SK-N-SH (cell line): Measurements from ENCODE around the gene POU2F3. TPM values are rescaled to one million over a fixed set of nuclear protein-coding genes. Genes with fewer than 3 reads are reported as not detected.

Source experiments
- CTCF ChIA-PET: fragments of 300-600, 350-600 bp; formaldehyde crosslinking; extraction: SDS; loops from one replicate; lab custom pipeline; 2021; lab: Yijun Ruan, JAX
- POLR2A ChIA-PET: fragments of 350-600 bp; sonication (Branson Sonifier 250); formaldehyde crosslinking; extraction: SDS; loops from one replicate; lab custom pipeline; 2020; ENCODE audit warnings: antibody characterized with exemption, inconsistent platforms; lab: Yijun Ruan, JAX
- DNase-seq: peaks from one replicate; pipeline ENCODE4 v3.0.0; 2012
- H2AFZ ChIP-seq: fragments of 200-600 bp; sonication (generic); 2 replicates; pipeline ENCODE4 v1.8.1; 2016; ENCODE audit warnings: antibody characterized with exemption, mild to moderate bottlenecking, low read depth
- H3F3A ChIP-seq: fragments of 200-600 bp; sonication (generic); replicated peaks from 2 replicates; pipeline ENCODE3; 2016; ENCODE audit warnings: antibody characterized with exemption, mild to moderate bottlenecking; ENCODE audit not compliant: insufficient read depth
- H3K27ac ChIP-seq, 2 experiments: fragments of 200-500 bp in 1 of 2; fragments of 200-600 bp in 1 of 2; sonication (Bioruptor generic) in 1 of 2; sonication (generic), shearing (Covaris generic) in 1 of 2; 2 replicates each; pipeline versions ENCODE4 v1.5.1 to v1.6.1; 2014 to 2016; ENCODE audit warnings: low read depth in 2 of 2, inconsistent platforms in 1 of 2, low read length in 1 of 2, mild to moderate bottlenecking in 1 of 2, mixed read lengths in 1 of 2
- H3K27me3 ChIP-seq: fragments of 200-600 bp; sonication (generic), shearing (Covaris generic); 2 replicates; pipeline ENCODE4 v1.6.1; 2016; ENCODE audit warnings: mixed run types; ENCODE audit not compliant: insufficient read depth
- H3K36me3 ChIP-seq, 2 experiments: fragments of 200-500 bp in 1 of 2; fragments of 200-600 bp in 1 of 2; sonication (Bioruptor generic) in 1 of 2; sonication (generic) in 1 of 2; replicated peaks in 1 of 2; 2 replicates each; pipeline versions ENCODE3 to v1.5.1; 2014 to 2016; ENCODE audit warnings: low read length in 1 of 2, mild to moderate bottlenecking in 1 of 2; ENCODE audit not compliant: insufficient read depth in 2 of 2, control insufficient read depth in 1 of 2
- H3K4me1 ChIP-seq, 2 experiments: fragments of 200-500 bp in 1 of 2; fragments of 200-600 bp in 1 of 2; sonication (Bioruptor generic) in 1 of 2; sonication (generic), shearing (Covaris generic) in 1 of 2; 2 replicates each; pipeline versions ENCODE4 v1.5.1 to v1.6.1; 2014 to 2016; ENCODE audit warnings: low read depth in 1 of 2, low read length in 1 of 2, mixed run types in 1 of 2; ENCODE audit not compliant: insufficient read depth in 2 of 2, control insufficient read depth in 1 of 2
- H3K4me2 ChIP-seq: fragments of 200-600 bp; sonication (generic), shearing (Covaris generic); 2 replicates; pipeline ENCODE4 v1.6.1; 2017; ENCODE audit warnings: mixed run types
- H3K4me3 ChIP-seq, 2 experiments: fragments of 200-500 bp in 1 of 2; fragments of 200-600 bp in 1 of 2; sonication (Bioruptor generic) in 1 of 2; sonication (generic), shearing (Covaris generic) in 1 of 2; 2 replicates each; pipeline versions ENCODE4 v1.5.1 to v1.8.1; 2014 to 2016; ENCODE audit warnings: low read depth in 2 of 2, inconsistent platforms in 1 of 2, low read length in 1 of 2, mild to moderate bottlenecking in 1 of 2, mixed read lengths in 1 of 2, moderate library complexity in 1 of 2
- H3K79me2 ChIP-seq: fragments of 200-600 bp; sonication (generic); 2 replicates; pipeline ENCODE4 v1.8.1; 2017; ENCODE audit warnings: mild to moderate bottlenecking; ENCODE audit not compliant: insufficient read depth
- H3K9ac ChIP-seq: fragments of 200-600 bp; sonication (generic); 2 replicates; pipeline ENCODE4 v1.6.1; 2017; ENCODE audit warnings: mixed run types
- H3K9me2 ChIP-seq: fragments of 200-600 bp; sonication (generic); 2 replicates; pipeline ENCODE4 v1.6.1; 2017; ENCODE audit warnings: mixed run types
- H3K9me3 ChIP-seq: fragments of 200-600 bp; sonication (generic); 2 replicates; pipeline ENCODE4 v1.6.1; 2017; ENCODE audit warnings: mixed run types, mild to moderate bottlenecking, moderate library complexity
- H4K20me1 ChIP-seq: fragments of 200-600 bp; sonication (generic); 2 replicates; pipeline ENCODE4 v1.6.1; 2017; ENCODE audit warnings: mild to moderate bottlenecking, mixed run types; ENCODE audit not compliant: insufficient read depth
- CHD2 ChIP-seq: fragments of 150-350 bp; IDR thresholded peaks from 2 replicates; pipeline ENCODE4 v1.6.1; 2018; ENCODE audit warnings: low read length; ENCODE audit not compliant: partially characterized antibody
- ELF1 ChIP-seq: IDR thresholded peaks from 2 replicates; pipeline ENCODE4 v1.4.0; 2012
- EP300 ChIP-seq, 2 experiments: IDR thresholded peaks; 2 replicates each; pipeline versions ENCODE4 v1.4.0 to v1.6.1; 2012; ENCODE audit warnings: borderline replicate concordance in 1 of 2, low read depth in 1 of 2, low read length in 1 of 2
- FOXJ3 ChIP-seq: sonication (generic); formaldehyde crosslinking; IDR thresholded peaks from 2 replicates; pipeline ENCODE4 v1.5.1; 2020; ENCODE audit warnings: mild to moderate bottlenecking, missing genetic modification reagents
- MXI1 ChIP-seq: IDR thresholded peaks from 2 replicates; pipeline ENCODE4 v1.6.1; 2012; ENCODE audit warnings: mild to moderate bottlenecking, low read depth, low read length, improper control_type of control experiment
- NFIC ChIP-seq: IDR thresholded peaks from 2 replicates; pipeline ENCODE4 v1.4.0; 2012; ENCODE audit warnings: borderline replicate concordance
- NRF1 ChIP-seq: IDR thresholded peaks from 2 replicates; pipeline ENCODE4 v1.6.1; 2012; ENCODE audit warnings: low read depth, mild to moderate bottlenecking, low read length
- SMC3 ChIP-seq: IDR thresholded peaks from 2 replicates; pipeline ENCODE4 v1.6.1; 2012; ENCODE audit warnings: low read depth, low read length, improper control_type of control experiment
- TAF1 ChIP-seq: IDR thresholded peaks from 2 replicates; pipeline ENCODE4 v1.6.1; 2012; ENCODE audit warnings: low read depth, mild to moderate bottlenecking, low read length, moderate library complexity, borderline replicate concordance
- TEAD4 ChIP-seq: IDR thresholded peaks from 2 replicates; pipeline ENCODE4 v1.4.0; 2012; ENCODE audit warnings: mild to moderate bottlenecking, borderline replicate concordance; ENCODE audit not compliant: insufficient read depth
- YY1 ChIP-seq: IDR thresholded peaks from 2 replicates; pipeline ENCODE4 v1.4.0; 2012; ENCODE audit warnings: low read depth, mild to moderate bottlenecking
- WGBS: methylation state at CpG from one replicate; pipeline ENCODE4 v1.1.6; 2017; ENCODE audit warnings: low lambda C conversion rate; 5-methylcytosine and 5-hydroxymethylcytosine counted together
- polyA plus RNA-seq, 3 experiments: library from polyadenylated mRNA; depleted of rRNA; stranded (reverse); fragments of >200 nt; gene quantifications; 2 replicates each; pipeline ENCODE4 v1.2.3, GENCODE V29; 2012
- TF ChIP-seq, protein P1 (sequence below): IDR thresholded peaks from 2 replicates; pipeline ENCODE4 v1.4.0; 2012; ENCODE audit warnings: low read depth, borderline replicate concordance
- TF ChIP-seq, protein P2 (sequence below): fragments of 150-350 bp; IDR thresholded peaks from 2 replicates; pipeline ENCODE4 v1.6.1; 2016; ENCODE audit warnings: mild to moderate bottlenecking, low read depth, low read length
- TF ChIP-seq, protein P3 (sequence below): fragments of 150-350 bp; IDR thresholded peaks from 2 replicates; pipeline ENCODE4 v1.6.1; 2017; ENCODE audit warnings: antibody characterized with exemption, low read length, low read depth, borderline replicate concordance
- TF ChIP-seq, protein P4 (sequence below): IDR thresholded peaks from 2 replicates; pipeline ENCODE4 v1.4.0; 2012; ENCODE audit warnings: low read depth
- TF ChIP-seq, protein P5 (sequence below): fragments of 200-600 bp; sonication (generic); IDR thresholded peaks from 2 replicates; pipeline ENCODE4 v1.6.1; 2017; ENCODE audit warnings: antibody characterized with exemption, mild to moderate bottlenecking, moderate library complexity
- TF ChIP-seq, protein P6 (sequence below): IDR thresholded peaks from 2 replicates; pipeline ENCODE4 v1.4.0; 2012; ENCODE audit warnings: low read depth, borderline replicate concordance
- TF ChIP-seq, protein P7 (sequence below): IDR thresholded peaks from 2 replicates; pipeline ENCODE4; 2012

The POU2F3 gene
- polyA plus RNA-seq, 1 of the 3 experiments (the other 2 are of a cell fraction): 0.02 TPM

DNA sequence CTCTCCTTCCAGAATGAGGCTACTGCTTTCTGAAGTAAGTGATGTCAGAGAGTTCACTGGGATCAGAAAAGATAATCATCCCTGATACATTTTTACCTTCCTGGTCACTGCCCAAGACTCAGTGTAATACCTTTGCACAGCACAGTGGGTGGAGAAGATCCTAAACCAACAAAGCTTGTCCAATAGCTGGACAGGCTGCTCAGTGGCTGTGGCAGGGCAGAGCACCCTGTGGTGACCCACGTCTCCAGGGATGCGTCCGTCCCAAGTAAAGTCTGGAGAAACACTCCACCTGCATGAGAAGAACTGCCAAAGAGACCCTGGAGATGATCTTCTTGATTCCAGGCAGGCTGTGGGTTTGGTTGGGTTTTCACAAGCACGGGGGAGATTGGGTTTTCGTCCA, 54.2 kb downstream of the POU2F3 start:
- Histone ChIP-seq H3K9me2 (no peaks in the 10 kb centered on the region), H4K20me1 (no peaks in the 10 kb centered on the region), H3K36me3 (no peaks in the 10 kb centered on the region), H3K4me1 (peaks cover 0 to 21% of the 10 kb centered on the region in 2 experiments; a peak in 2 of 4 replicates), H3F3A (no peaks in the 10 kb centered on the region), H3K4me2 (no peak overlapping the region), H3K9me3 (no peaks in the 10 kb centered on the region), H3K27ac (no peak overlapping the region), H3K4me3 (no peak overlapping the region), H3K79me2 (no peaks in the 10 kb centered on the region), H2AFZ (no peak overlapping the region), H3K27me3 (peaks cover under 1% of the 10 kb centered on the region), H3K9ac (no peak overlapping the region)
- no peak for DNase-seq
- WGBS: 51% methylated on average over 2 of the region's 5 CpGs
- POLR2A ChIA-PET: interaction anchor here (0.7 kb wide), 1 partner anchor 307 kb away, joined by 4 read pairs; no protein-coding TSS in a partner anchor
- CTCF ChIA-PET: interaction anchor here (0.6 to 19.4 kb wide), 7 partner anchors 9 to 921 kb away, joined by 3 to 622 read pairs (median 3); partner anchors contain the start of genes GRIK4 and POU2F3
- TF ChIP-seq YY1: no peak
- no peak for TF ChIP-seq ELF1

DNA sequence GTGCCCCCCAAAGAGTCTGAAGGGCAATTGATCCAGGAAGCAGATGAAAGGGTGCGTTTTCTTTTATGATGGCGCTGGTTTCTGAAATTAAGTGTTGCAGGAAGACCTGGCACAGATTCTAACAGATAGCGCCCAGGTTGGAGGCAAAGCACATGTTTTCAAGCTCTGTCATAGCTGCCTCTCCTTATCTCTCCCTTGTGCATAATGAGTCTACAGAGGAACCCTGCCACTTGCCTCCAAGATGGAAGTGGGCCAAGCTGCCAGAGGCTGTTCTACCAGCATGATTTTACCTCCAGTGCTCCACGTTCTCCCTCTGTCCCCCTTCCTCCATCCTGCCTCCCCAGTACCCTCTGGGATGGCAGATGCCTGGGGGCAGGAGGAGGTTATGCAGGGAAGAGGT, 55.2 kb downstream of the POU2F3 start:
- ChIA-PET CTCF (interaction anchor here (0.8 to 19.4 kb wide), 6 partner anchors 8 to 219 kb away, joined by 3 to 622 read pairs (median 4); partner anchors contain the start of gene POU2F3), POLR2A (no interaction called here)
- H3K79me2 ChIP-seq: no peaks in the 10 kb centered on the region
- TF ChIP-seq, protein P1, sequence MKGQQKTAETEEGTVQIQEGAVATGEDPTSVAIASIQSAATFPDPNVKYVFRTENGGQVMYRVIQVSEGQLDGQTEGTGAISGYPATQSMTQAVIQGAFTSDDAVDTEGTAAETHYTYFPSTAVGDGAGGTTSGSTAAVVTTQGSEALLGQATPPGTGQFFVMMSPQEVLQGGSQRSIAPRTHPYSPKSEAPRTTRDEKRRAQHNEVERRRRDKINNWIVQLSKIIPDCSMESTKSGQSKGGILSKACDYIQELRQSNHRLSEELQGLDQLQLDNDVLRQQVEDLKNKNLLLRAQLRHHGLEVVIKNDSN: no peak
- TF ChIP-seq NFIC (peak; percentile 92), TEAD4 (peak; percentile 75), CHD2 (peak; percentile 72), YY1 (peak; percentile 42; the same call in 1 of the 2 replicates), FOXJ3 (CRISPR knock-in tag) (peak; percentile 90), MXI1 (peak; percentile 89), NRF1 (no peak), EP300 (IDR thresholded peaks at IDR 0.05; ENCODE audit: borderline replicate concordance in 1 of 2, low read depth in 1 of 2, low read length in 1 of 2) (peak; percentile 48 to 87; a peak in 3 of 4 replicates), TAF1 (no peak), SMC3 (no peak)
- TF ChIP-seq, protein P2, sequence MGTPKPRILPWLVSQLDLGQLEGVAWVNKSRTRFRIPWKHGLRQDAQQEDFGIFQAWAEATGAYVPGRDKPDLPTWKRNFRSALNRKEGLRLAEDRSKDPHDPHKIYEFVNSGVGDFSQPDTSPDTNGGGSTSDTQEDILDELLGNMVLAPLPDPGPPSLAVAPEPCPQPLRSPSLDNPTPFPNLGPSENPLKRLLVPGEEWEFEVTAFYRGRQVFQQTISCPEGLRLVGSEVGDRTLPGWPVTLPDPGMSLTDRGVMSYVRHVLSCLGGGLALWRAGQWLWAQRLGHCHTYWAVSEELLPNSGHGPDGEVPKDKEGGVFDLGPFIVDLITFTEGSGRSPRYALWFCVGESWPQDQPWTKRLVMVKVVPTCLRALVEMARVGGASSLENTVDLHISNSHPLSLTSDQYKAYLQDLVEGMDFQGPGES: no peak
- TF ChIP-seq, protein P3, sequence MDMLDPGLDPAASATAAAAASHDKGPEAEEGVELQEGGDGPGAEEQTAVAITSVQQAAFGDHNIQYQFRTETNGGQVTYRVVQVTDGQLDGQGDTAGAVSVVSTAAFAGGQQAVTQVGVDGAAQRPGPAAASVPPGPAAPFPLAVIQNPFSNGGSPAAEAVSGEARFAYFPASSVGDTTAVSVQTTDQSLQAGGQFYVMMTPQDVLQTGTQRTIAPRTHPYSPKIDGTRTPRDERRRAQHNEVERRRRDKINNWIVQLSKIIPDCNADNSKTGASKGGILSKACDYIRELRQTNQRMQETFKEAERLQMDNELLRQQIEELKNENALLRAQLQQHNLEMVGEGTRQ: no peak
- TF ChIP-seq, protein P4, sequence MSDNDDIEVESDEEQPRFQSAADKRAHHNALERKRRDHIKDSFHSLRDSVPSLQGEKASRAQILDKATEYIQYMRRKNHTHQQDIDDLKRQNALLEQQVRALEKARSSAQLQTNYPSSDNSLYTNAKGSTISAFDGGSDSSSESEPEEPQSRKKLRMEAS: peak; percentile 67
- TF ChIP-seq, protein P5, sequence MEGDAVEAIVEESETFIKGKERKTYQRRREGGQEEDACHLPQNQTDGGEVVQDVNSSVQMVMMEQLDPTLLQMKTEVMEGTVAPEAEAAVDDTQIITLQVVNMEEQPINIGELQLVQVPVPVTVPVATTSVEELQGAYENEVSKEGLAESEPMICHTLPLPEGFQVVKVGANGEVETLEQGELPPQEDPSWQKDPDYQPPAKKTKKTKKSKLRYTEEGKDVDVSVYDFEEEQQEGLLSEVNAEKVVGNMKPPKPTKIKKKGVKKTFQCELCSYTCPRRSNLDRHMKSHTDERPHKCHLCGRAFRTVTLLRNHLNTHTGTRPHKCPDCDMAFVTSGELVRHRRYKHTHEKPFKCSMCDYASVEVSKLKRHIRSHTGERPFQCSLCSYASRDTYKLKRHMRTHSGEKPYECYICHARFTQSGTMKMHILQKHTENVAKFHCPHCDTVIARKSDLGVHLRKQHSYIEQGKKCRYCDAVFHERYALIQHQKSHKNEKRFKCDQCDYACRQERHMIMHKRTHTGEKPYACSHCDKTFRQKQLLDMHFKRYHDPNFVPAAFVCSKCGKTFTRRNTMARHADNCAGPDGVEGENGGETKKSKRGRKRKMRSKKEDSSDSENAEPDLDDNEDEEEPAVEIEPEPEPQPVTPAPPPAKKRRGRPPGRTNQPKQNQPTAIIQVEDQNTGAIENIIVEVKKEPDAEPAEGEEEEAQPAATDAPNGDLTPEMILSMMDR: no peak
- TF ChIP-seq, protein P6, sequence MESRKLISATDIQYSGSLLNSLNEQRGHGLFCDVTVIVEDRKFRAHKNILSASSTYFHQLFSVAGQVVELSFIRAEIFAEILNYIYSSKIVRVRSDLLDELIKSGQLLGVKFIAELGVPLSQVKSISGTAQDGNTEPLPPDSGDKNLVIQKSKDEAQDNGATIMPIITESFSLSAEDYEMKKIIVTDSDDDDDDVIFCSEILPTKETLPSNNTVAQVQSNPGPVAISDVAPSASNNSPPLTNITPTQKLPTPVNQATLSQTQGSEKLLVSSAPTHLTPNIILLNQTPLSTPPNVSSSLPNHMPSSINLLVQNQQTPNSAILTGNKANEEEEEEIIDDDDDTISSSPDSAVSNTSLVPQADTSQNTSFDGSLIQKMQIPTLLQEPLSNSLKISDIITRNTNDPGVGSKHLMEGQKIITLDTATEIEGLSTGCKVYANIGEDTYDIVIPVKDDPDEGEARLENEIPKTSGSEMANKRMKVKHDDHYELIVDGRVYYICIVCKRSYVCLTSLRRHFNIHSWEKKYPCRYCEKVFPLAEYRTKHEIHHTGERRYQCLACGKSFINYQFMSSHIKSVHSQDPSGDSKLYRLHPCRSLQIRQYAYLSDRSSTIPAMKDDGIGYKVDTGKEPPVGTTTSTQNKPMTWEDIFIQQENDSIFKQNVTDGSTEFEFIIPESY: 0 out of 2 replicates have a peak, but pooled peaks have one; percentile 24
- TF ChIP-seq, protein P7, sequence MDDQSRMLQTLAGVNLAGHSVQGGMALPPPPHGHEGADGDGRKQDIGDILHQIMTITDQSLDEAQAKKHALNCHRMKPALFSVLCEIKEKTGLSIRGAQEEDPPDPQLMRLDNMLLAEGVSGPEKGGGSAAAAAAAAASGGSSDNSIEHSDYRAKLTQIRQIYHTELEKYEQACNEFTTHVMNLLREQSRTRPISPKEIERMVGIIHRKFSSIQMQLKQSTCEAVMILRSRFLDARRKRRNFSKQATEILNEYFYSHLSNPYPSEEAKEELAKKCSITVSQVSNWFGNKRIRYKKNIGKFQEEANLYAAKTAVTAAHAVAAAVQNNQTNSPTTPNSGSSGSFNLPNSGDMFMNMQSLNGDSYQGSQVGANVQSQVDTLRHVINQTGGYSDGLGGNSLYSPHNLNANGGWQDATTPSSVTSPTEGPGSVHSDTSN: peak; percentile 62

More for the DNA sequence above, 55.2 kb downstream of the POU2F3 start:
- H3K27me3 ChIP-seq: peaks cover 3% of the 10 kb centered on the region
- no peak overlapping the region for H3K9ac ChIP-seq
- WGBS: 6% methylated on average over 4 of the region's 4 CpGs
- H3K4me2 ChIP-seq: no peak overlapping the region; the same call in 1 of the 2 replicates
- no peak overlapping the region; a peak in 1 of 4 replicates for H3K27ac ChIP-seq
- H3F3A ChIP-seq: no peaks in the 10 kb centered on the region
- H3K9me3 ChIP-seq: no peaks in the 10 kb centered on the region
- peaks cover 0 to 28% of the 10 kb centered on the region in 2 experiments; a peak in 2 of 4 replicates for H3K4me1 ChIP-seq
- H2AFZ ChIP-seq: no peak overlapping the region
- no peak overlapping the region for H3K4me3 ChIP-seq
- DNase-seq: peak; percentile 72
- no peaks in the 10 kb centered on the region for H3K36me3 ChIP-seq
- no peaks in the 10 kb centered on the region for H3K9me2 ChIP-seq
- no peaks in the 10 kb centered on the region for H4K20me1 ChIP-seq
